GM13976 (cell line): ENCODE measurements around the gene CASQ1.

Source experiments
- DNase-seq: peaks from one replicate; pipeline ENCODE4 v3.0.0; 2012; ENCODE audit warnings: low spot score
- in situ Hi-C: fragments of 300-500 bp; cut with MboI; formaldehyde crosslinking; loops from one replicate; pipeline ENCODE4 v1.12.0; 2022; ENCODE audit warnings: low sequenced_read_pairs, mixed read lengths, inconsistent platforms; ENCODE audit not compliant: unreplicated experiment
- TF ChIP-seq, protein P1 (sequence below): IDR thresholded peaks from 2 replicates; pipeline ENCODE4 v1.5.1; 2012; ENCODE audit warnings: borderline replicate concordance, mild to moderate bottlenecking; ENCODE audit not compliant: insufficient read depth; ENCODE audit errors: extremely low read depth, missing control alignments, control extremely low read depth

The CASQ1 gene

GRCh38 chr1:160167056-160167455, 23.3 kb upstream of the CASQ1 start:
- TF ChIP-seq, protein P1, sequence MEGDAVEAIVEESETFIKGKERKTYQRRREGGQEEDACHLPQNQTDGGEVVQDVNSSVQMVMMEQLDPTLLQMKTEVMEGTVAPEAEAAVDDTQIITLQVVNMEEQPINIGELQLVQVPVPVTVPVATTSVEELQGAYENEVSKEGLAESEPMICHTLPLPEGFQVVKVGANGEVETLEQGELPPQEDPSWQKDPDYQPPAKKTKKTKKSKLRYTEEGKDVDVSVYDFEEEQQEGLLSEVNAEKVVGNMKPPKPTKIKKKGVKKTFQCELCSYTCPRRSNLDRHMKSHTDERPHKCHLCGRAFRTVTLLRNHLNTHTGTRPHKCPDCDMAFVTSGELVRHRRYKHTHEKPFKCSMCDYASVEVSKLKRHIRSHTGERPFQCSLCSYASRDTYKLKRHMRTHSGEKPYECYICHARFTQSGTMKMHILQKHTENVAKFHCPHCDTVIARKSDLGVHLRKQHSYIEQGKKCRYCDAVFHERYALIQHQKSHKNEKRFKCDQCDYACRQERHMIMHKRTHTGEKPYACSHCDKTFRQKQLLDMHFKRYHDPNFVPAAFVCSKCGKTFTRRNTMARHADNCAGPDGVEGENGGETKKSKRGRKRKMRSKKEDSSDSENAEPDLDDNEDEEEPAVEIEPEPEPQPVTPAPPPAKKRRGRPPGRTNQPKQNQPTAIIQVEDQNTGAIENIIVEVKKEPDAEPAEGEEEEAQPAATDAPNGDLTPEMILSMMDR = no peak
- no peak for DNase-seq
- in situ Hi-C loops = no loop called here

- DNase-seq = no peak
- in situ Hi-C loops = no loop called here
- TF ChIP-seq, protein P1 = no peak
Observed at GRCh38 chr1:160167580-160167979, 22.8 kb upstream of the CASQ1 start.

DNA sequence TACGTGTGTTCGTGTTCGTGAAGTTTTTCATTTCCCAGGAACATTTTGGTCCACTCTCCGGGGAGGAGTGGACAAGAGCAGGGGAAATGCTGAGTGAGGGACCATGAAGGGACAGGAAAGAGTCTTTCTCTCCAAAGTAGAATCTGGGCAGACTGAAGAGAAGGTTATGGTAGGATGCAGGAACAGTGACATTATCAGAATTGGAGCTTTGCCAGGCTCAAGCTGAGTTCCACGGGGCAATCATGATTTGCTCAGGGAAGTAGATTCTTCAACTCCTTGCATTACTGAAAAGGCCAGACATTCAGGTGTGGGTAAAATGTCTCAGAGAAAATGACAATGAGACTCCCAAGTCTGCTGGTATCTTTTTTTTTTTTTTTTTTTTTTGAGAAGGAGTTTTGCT, 22.4 kb upstream of the CASQ1 start:
- TF ChIP-seq, protein P1 = no peak
- no peak for DNase-seq
- in situ Hi-C loops = no loop called here

DNA sequence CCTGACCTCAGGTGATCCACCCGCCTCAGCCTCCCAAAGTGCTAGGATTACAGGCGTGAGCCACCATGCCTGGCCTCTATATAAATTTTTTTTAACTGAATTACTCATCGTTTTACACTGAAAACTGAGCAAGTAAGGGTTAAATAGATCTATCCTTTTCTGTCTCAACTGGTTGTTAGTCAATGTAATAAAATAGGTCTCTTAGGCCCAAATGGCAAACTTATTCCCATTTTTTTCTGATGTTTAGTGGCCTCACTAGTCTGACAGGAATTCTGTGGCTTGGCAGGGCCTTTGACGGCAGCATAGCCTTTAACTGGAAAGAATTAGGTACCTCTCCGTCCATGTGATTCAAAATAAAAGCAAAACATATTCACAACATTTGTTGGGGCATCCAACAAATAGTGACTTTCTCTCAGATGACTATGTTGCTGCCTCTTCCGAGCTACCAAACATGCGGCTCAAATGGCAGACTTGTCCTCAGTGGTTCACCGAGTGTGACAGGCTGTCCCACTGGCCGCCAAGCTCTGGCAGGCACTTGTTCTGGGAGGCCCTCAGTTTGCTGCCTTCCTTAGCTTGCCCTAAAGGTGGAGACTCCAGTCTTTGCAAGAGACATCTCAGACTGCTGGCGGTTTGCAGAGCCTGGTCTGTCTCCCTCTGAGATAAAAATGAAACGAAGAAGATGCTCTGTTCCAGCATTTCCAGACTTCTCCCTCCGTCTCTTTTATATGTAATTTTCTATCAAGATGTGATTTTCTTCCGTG, 21.6 kb upstream of the CASQ1 start:
- TF ChIP-seq, protein P1 = no peak
- in situ Hi-C loops = no loop called here

DNA sequence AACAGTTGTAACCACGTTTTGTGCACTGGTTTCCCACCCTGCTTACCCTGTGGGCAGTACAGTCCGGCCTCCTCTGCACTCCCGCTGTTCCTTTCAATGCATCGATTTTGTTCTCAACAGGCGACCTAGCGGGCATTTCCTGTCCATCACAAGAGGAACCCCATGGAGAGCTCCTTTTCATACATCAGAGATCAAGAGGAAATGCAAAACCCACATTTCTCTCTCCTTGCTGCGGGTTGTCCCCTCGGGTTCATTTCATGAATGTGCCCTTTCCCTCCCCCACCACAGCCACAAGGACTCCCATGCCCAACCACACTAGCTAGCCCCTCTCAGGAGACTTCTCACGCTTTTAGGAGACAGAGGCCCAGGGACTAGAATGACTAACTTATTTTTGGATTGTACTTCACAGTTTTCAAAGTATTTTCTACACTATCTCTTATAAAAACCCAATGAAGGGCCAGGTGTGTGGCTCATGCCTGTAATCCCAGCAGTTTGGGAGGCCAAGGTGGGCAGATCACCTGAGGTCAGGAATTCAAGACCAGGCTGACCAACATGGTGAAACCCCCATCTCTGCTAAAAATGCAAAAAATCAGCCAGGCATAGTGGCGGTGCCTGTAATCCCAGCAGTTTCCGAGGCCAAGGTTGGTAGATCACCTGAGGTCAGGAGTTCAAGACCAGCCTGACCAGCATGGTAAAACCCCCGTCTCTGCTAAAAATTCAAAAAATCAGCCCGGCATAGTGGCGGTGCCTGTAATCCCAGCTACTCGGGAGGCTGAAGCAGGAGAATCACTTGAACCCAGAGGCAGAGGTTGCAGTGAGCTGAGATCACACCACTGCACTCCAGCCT, 20.6 kb upstream of the CASQ1 start:
- in situ Hi-C loops = no loop called here
- DNase-seq = peak; percentile 52
- TF ChIP-seq, protein P1 = no peak

More for the DNA sequence above, 21.6 kb upstream of the CASQ1 start:
- DNase-seq = no peak

- TF ChIP-seq, protein P1 = no peak
Observed at GRCh38 chr1:160171354-160171753, 19.0 kb upstream of the CASQ1 start.

More at GRCh38 chr1:160171354-160171753, 19.0 kb upstream of the CASQ1 start:
- no peak for DNase-seq
- in situ Hi-C loops = no loop called here
